Activated effector memory CD4-positive, alpha-beta T cell treated with Interleukin-2 at 50 U/mL for 16 hours (primary cell): Measurements from ENCODE around the gene LYG2.
"Not testable (repeated sequence)": the region's sequence is repeated elsewhere in the genome, so short reads cannot be mapped to it uniquely, and the experiment has no call there.

Experiments
- DNase-seq: peaks from one replicate; pipeline ENCODE4 v3.0.0-alpha.2; 2020

LYG2 gene, protein sequence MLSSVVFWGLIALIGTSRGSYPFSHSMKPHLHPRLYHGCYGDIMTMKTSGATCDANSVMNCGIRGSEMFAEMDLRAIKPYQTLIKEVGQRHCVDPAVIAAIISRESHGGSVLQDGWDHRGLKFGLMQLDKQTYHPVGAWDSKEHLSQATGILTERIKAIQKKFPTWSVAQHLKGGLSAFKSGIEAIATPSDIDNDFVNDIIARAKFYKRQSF

DNA sequence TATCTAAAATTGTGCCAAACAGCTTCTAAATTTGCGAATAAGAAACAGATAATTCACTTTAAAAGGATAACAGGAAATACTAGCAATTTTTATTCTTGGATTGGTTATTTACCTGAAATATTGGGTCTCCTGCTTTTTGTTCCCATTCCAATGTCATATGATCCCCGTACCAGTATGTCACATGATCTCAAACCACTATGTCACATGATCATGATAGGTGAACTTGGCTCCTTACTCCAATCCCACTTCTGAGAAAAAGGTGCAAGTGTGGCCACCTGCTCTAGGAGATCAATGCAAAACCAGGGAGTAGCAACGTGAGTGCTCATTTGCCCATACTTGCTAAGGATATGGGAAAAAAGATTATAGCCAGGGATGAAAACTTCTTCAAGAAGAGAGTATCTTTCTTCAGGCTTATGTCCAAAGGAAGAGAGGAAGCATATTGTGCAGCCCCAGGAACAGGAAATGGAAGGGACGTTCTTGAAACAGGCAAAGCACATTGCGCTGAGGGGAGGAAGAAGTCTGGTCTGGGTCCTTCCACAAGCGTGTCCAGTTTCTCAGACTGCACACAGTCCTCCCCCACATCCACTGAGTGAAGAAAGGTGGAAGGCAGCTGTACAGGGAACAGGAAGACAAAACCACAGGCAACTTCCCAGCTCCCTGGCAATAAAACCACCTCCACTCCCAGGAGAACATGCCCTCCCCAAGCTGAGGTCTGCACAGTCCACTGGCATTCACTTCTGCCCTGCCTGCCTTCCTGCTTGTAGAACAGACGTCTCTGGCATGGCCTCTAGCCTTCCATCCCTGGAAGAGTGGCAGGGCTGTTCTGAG is at the start of gene LYG2:
Gene LYG2 (minus strand): TSS at position 176 of the 828 bp plus-strand sequence. CDS start 1,406 bp downstream, outside the sequence.
- DNase-seq = no peak

GRCh38 chr2:99301097-99301496 is 45.6 kb upstream of the LYG2 start, which contains the start of gene LYG1:
Gene LYG1, minus strand, starts transcription at chr2:99301197. Its CDS starts 5,527 bp downstream, at chr2:99295670.
- not testable (repeated sequence) for DNase-seq

- DNase-seq = no peak
These were observed 44.1 kb upstream of the LYG2 start for GRCh38 chr2:99299580-99299979.

- DNase-seq = no peak
These were observed 42.5 kb upstream of the LYG2 start for GRCh38 chr2:99297994-99298393.

GRCh38 chr2:99285526-99285925 is 30.1 kb upstream of the LYG2 start:
- no peak for DNase-seq

DNA sequence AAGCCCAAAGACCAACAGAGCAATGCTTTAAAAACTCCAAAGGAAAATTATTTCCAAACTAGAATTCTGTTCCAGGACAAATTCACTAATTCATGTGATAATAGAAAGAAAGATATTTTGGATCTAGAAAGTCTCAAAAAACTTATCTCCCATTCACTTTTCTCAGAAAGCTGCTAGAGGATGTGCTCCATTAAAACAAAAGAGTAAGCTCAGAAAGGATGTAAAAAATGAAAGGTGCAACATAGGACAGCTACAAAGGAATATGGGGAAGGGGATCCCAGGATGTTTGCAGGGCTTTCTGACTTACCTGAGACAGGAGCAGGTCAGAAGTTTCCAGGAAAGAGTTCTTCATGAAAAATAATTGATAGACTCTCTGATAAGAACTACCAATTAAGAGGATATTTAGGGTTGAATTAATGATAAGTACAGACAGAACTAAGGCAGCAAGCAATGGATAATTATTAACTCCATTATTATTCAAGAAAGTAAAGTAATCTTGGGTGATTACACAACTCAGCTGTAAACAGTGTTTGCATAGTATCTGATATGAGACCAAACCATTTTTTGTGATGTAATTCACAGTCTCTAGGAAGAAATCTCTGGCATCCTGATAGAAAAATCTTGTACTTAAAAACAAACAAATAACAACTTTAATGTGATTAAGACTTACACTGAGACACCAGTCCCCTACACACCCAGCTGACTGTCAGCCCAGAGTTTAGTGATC is 24.7 kb upstream of the LYG2 start:
- no peak for DNase-seq

DNA sequence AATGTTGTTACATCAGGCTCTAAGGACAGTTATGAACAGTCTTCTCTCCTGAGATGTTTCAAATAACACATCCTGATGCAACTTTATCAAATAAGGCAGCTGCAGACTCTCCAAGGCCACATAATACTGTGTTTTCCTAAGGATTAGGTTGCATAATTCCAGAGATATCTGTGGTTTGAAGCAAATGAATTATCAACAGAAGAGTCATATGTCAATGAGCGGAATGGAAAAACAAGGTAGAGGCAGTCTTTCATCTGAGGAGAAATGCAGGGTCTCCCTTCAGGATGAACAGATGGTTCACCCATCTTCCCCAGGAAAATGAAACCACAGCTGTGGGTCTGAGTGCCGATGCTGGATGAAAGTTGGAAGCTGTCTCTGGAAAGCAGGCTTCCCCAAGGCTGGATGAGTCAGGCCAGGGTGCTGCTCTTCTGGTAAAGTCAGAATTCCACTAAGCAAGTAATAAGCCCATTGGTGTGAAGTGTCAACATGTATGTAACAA is 23.4 kb upstream of the LYG2 start:
- DNase-seq = no peak

- not testable (repeated sequence) for DNase-seq
These were observed 22.8 kb upstream of the LYG2 start for GRCh38 chr2:99278195-99278765.

GRCh38 chr2:99275882-99276281 is 20.4 kb upstream of the LYG2 start:
- DNase-seq = no peak

GRCh38 chr2:99261242-99261641 is 5.8 kb upstream of the LYG2 start:
- no peak for DNase-seq

GRCh38 chr2:99260184-99260583 is 4.7 kb upstream of the LYG2 start:
- no peak for DNase-seq

DNA sequence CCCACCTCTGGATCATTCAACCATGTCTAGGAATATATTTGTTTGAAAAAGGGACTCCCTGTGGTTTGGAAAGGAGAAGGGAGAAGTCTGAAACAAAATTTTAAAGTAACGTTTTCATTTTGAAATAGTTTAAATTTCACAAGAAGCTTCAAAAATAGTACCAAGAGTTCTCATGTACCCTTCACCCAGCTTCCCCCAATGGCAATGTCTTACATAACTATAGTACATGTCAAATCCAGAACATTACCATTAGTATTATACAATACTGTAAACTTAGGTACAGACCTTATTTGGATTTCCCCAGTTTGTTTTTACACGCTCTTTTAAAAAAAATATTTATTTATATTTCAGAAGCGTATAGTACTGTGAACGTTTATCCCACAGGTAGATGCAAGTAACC is 4.0 kb upstream of the LYG2 start:
- DNase-seq = no peak

GRCh38 chr2:99256677-99257076 is 1.2 kb upstream of the LYG2 start:
- no peak for DNase-seq

DNA sequence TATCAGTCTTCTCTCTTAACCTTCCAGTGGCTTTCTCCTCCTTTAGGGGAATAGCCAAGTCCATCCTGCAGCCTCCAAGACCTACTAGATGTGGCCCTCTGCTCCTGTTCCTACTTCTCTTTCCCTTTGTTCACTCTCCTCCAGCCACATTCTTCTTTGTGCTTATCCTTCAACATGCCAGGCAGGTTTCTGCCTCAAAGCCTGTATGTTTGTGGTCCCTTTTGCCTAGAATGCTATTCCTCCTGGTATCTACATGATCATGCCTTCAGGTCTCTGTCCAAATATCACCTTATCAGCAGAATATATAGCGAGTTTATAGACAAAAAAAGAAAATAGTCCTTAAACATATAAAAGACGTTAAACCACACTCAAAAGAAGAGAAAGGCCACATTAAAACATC is 5.5 kb downstream of the LYG2 start:
- DNase-seq = no peak

GRCh38 chr2:99242151-99242550 is 13.3 kb downstream of the LYG2 start:
- no peak for DNase-seq

DNA sequence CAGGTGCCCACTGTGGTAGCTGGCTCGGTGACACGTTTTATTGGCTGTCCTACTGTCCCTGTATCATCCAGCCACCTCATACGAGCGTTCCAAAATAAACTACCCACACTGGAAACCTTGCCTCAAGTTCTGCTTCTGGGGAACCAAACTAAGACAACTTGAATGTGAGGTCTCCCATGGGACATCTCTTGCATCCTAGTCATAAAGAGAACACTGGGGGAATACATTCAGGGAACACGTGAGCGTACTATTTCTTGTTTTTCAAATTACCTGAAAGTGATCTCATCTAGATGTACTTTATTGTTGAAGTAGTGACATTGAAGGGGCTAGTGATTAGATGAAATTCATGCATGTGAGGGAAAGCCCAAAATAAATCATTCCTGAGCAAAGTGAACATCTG is 15.0 kb downstream of the LYG2 start:
- DNase-seq = no peak

- DNase-seq = no peak
These were observed 16.9 kb downstream of the LYG2 start for GRCh38 chr2:99238599-99238998.

- DNase-seq = not testable (repeated sequence)
These were observed 22.3 kb downstream of the LYG2 start for GRCh38 chr2:99233177-99233576.

- no peak for DNase-seq
These were observed 37.5 kb downstream of the LYG2 start for GRCh38 chr2:99217929-99218501.

DNA sequence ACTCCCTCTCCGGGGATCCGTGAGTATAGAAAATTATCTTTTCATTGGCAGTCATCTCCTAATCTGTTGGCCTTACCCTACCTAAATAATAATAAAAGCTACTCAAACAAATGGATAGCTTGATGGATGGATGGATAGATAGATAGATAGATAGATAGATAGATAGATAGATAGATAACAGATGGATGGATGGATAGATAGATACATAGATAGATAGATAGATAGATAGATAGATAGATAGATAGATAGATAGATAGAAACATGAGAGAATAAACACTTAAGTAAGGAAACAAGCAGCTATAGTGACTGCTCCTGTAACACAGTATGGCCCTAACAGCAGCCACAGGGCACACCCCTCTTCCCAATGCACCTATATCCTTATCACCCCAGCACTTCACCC is 39.4 kb downstream of the LYG2 start:
- DNase-seq = no peak

GRCh38 chr2:99205491-99205890 is 50.0 kb downstream of the LYG2 start:
- DNase-seq = no peak

- DNase-seq = no peak
These were observed 53.3 kb downstream of the LYG2 start for GRCh38 chr2:99201959-99202678.
